ES-I3 (cell line): ENCODE measurements around the gene SAMD10.
"Not testable (repeated sequence)": the region's sequence is repeated elsewhere in the genome, so short reads cannot be mapped to it uniquely, and the experiment has no call there.

ENCODE experiments used
- H3K36me3 ChIP-seq: 2 replicates; pipeline ENCODE4 v1.6.1; 2013; ENCODE audit warnings: mild to moderate bottlenecking, low read length, control low read depth, moderate library complexity; ENCODE audit not compliant: insufficient read depth
- H3K4me1 ChIP-seq: 2 replicates; pipeline ENCODE4 v1.6.1; 2013; ENCODE audit warnings: mild to moderate bottlenecking, control low read depth, low read length; ENCODE audit not compliant: insufficient read depth
- H3K9ac ChIP-seq: 2 replicates; pipeline ENCODE4 v1.6.1; 2013; ENCODE audit warnings: low read depth, mild to moderate bottlenecking, low read length, moderate library complexity
- H3K9me3 ChIP-seq: 2 replicates; pipeline ENCODE4 v1.6.1; 2013; ENCODE audit warnings: mild to moderate bottlenecking, low read length, moderate library complexity; ENCODE audit not compliant: control insufficient read depth, insufficient read depth

The SAMD10 gene

DNA sequence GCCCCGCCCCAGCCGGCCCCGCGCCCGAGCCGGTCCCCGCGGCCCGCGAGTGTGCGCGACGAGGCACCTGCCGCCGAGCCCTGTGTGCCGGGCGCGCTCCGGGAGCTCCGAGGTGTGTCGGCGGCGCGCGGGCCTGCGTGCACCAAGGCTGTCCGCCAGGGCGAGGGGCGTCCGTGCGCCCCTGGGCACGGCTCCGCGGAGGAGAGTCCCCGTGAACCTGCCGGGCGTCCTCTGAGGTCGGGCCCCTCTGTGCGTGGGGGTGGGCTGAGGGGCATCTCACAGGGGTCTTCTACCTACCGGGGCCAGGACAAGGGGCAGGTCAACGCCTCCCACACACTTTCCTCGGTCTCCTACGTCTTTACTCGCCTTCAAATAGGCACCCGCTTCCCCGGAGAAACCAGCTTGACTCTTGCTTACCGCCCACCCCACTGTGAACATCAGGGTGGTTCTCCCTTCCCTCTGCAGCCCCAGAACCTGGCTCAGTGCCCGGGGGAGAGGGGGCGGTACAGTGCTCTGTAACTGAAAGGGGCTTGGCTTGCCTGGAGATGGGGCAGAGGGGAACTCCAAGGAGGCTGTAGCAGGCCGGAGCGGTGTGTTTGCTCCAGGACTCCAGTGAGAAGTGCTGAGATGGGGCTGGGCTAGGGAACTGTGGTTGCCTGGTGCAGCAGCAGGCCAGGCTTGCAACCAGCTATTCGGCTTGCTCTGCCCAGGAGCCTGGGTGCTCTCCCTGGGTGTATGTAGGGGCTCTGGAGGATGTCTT is at the start of gene SAMD10:
Gene SAMD10, minus strand, starts transcription at position 86 of the 760 bp plus-strand sequence. CDS start 175 bp downstream, outside the sequence.
- peaks cover 14% of the 10 kb centered on the region for H3K36me3 ChIP-seq
- peaks cover 15% of the 10 kb centered on the region for H3K4me1 ChIP-seq
- H3K9ac ChIP-seq = peak within 1 kb of the TSS; percentile 75
- no peaks in the 10 kb centered on the region for H3K9me3 ChIP-seq

DNA sequence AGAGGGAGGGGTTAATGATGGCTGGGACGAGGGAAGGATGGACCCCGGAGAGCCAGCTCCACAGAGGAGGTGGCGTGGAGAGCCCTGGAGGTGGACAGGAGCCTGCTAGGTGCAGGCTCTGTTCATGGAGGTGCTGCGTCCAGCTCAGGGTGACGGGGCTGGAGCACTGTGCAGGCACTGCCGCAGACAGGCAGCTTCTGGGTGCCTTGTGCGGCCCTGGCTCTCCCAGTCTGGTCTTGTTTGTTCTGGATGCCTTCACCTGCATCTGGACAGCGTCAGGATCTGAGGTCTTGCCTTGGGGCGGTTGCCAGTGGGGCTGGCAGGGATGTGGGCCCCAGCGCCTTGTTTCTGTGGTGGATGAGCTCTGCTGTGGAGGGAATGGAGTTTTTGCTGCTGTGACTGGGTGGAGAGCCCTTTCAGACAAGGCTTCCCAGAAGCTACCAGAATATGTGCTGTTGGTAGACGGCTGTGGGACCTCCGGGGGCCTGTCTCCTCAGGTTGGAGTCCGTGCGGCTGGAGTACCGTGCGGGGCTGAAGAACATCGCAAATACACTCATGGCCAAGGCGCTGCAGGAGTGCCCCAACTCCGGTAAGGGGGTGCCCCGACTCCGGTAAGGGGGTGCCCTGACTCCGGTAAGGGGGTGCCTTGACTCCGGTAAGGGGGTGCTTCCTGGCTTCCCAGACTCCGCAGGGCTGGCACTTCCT is 48.7 kb upstream of the SAMD10 start:
- H3K36me3 ChIP-seq = peaks cover 9% of the 10 kb centered on the region
- H3K4me1 ChIP-seq = no peaks in the 10 kb centered on the region
- no peaks in the 10 kb centered on the region for H3K9me3 ChIP-seq
- no peak overlapping the region for H3K9ac ChIP-seq

DNA sequence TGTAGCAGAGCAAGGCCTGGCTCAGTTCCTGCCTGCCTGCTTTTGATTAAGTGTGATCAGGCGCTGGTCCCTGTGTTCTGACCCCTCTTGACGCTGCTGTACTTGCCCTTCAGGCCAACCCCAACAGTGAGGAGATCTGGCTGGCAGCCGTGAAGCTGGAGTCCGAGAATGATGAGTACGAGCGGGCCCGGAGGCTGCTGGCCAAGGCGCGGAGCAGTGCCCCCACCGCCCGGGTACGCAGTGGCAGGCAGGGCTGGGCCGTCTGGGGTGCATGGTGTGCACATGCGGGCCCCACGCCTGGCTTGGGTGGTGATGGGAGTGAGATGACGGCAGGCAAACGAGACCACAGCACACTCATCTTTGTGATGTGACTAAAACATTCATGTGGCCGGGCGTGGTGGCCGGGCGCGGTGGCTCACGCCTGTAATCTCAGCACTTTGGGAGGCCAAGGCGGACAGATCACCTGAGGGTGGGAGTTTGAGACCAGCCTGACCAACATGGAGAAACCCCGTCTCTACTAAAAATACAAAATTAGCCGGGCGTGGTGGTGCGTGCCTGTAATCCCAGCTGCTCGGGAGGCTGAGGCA is 46.5 kb upstream of the SAMD10 start:
- Histone ChIP-seq H3K36me3 (peaks cover 18% of the 10 kb centered on the region), H3K9ac (no peak overlapping the region), H3K4me1 (no peaks in the 10 kb centered on the region), H3K9me3 (no peaks in the 10 kb centered on the region)

DNA sequence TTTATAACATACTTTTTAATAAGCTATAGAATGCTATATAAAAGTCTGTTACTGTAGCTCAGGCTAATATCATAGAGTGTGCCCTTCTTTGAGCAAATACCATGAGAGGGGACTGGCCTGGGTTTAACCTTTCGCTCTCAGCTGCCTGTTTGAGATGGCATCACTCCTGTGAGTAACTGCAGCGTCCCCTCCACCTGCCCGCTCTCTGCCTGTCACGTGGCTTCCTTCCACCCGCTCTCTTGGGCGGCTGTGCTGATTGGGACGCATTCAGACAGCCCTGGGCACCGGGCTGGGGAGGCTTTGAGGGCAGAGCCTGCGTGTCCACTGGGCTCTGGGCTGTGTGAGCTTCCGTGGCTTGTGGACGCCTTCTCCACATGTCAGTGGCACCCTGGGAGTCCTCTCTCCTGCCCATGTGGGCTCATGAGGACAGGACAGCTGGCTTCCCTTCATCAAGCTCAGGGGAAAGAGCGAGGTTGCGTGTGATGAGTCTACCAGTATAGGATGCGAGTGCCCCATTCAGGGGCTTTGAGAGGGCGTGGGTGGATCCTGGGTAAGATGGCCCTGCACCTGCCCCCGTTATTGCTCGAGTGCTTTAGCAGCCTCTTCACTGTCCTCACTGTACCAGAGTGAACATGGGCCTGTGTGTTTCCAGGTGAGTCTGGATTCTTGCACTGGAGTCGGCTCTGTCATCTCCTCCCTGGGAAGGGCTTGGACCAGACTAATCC is 45.8 kb upstream of the SAMD10 start:
- H3K9ac ChIP-seq = no peak overlapping the region
- H3K9me3 ChIP-seq = no peaks in the 10 kb centered on the region
- H3K36me3 ChIP-seq = peaks cover 18% of the 10 kb centered on the region
- H3K4me1 ChIP-seq = no peaks in the 10 kb centered on the region

DNA sequence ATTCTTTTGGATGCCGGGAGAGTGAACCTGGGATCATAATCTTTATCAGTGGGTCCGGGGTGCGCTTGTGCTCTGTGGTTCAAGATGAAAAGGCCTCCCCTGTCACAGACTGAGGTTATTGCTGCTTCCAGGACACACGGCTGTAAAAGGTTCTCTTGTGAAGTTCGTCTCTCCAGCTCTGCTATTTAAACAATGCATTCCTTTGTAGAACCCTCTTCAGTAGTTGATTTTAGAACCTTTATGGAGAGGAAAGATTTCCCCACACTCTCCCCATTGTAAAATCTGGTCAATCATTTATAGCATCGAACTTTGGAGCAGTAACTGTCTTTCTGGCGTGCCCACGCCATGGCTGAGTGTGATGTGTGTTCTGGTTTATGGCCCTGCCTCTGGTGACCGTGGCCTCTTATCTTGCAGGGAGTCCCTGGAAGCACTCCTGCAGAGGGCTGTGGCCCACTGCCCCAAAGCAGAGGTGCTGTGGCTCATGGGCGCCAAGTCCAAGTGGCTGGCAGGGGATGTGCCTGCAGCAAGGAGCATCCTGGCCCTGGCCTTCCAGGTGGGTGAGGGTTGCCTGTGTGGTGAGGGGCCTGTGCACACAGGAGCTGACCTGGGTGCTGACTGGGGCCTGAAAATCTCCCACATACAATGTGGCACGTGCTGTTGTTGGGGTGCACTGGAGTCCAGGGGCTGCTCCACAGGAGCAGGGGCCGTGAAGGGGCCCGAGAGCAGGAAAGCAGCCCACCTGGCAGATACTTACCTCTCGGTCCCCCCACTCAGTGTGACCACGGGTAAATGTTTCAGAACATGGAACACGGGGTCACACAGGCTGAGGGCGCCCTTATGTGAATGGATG is 44.9 kb upstream of the SAMD10 start:
- Histone ChIP-seq H3K36me3 (peaks cover 18% of the 10 kb centered on the region), H3K4me1 (no peaks in the 10 kb centered on the region), H3K9ac (no peak overlapping the region), H3K9me3 (no peaks in the 10 kb centered on the region)

DNA sequence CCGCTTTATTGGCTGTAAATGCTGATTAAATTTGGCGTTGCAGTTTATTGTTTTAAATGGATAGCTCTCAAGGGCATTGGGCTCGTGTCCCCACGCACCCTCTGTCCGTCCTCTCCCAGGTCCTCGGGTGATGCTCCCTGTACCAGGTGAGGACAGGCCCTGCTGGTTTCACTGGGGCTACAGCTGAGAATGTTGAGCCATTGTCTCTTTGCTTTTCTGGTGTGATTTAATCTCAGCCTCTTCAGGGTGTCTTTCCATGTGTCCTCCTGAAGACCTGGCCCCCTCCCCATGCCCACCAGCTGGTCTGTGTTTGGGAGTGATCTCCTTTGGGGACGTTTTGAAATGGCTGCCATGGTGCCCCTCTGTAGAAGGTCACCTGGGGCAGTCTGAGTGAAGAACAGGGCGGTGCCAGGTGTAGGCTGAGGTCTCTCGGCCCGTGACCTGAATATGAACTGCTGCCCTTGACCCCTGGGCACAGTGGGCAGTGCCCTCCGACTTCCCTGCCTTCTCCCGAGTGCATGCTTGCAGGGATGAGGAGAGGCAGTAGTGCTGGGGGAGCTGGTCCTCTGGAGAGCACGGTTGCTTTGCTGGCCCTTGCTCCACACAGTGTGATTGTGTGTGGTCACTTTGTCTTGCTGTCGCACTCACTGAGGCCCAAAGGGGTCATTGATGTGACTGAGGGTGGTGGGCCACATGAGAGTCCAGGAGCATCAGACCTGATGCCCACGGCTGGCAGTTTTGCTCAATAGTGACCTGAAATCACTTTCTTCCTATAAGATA is 44.1 kb upstream of the SAMD10 start:
- Histone ChIP-seq H3K36me3 (peaks cover 17% of the 10 kb centered on the region), H3K4me1 (no peaks in the 10 kb centered on the region), H3K9me3 (no peaks in the 10 kb centered on the region), H3K9ac (no peak overlapping the region)

DNA sequence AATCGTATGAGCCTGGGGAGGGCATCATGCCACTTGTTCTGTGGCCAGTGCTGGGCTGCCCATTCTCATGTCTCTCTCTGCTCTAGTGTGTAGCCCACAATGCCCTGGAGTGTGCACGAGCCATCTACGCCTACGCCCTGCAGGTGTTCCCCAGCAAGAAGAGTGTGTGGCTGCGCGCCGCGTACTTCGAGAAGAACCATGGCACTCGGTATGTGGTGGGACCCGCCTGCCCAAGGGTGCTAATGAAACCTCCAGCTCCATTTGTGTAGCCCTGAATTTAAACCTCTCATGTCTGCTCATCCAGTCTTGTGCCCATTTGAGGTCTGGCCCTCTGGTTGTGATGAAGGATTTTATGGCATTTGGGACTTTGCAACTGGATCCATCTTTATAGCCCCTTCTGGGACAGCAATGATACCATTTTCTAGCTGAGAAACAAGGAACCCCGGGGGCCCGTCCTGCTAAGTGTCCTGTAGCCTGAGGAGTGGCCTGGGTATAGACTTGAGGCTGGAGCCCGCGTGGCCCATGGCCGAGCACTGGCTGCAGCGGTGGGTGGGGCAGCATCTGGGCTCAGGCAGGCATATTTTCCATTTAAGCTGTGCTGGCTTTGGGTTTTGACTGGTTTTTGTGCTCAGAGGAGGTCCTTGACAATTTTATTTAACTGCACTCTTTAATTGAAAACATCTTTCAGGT is 43.4 kb upstream of the SAMD10 start:
- H3K9me3 ChIP-seq = no peaks in the 10 kb centered on the region
- H3K4me1 ChIP-seq = no peaks in the 10 kb centered on the region
- H3K9ac ChIP-seq = no peak overlapping the region
- H3K36me3 ChIP-seq = peaks cover 15% of the 10 kb centered on the region; the same call in 1 of the 2 replicates

DNA sequence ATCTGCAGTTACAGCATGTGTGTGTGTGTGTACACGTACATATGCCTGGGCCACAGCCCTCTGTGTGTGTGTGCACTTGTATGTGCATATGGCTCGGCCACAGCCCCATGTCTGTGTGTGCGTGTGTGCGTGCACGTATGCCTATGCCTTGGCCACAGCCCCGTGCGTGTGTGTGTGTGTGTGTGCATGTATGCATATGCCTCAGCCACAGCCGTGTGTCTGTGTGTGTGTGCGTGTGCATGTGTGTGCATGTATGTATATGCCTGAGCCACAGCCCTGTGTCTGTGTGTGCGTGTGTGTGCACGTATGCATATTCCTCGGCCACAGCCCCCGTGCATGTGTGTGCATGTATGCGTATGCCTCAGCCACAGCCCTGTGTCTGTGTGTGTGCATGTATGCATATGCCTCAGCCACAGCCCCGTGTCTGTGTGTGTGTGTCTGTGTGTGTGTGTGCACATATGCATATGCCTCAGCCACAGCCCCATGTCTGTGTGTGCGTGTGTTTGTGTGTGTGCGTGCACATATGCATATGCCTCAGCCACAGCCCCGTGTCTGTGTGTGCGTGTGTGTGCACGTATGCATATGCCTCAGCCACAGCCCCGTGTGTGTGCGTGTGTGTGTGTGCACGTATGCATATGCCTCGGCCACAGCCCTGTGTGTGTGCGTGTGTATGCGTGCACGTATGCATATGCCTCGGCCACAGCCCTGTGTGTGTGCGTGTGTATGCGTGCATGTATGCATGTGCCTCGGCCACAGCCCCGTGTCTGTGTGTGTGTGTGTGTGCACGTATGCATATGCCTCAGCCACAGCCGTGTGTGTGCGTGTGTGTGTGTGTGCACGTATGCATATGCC is 41.9 kb upstream of the SAMD10 start:
- H3K9ac ChIP-seq = no peak overlapping the region

DNA sequence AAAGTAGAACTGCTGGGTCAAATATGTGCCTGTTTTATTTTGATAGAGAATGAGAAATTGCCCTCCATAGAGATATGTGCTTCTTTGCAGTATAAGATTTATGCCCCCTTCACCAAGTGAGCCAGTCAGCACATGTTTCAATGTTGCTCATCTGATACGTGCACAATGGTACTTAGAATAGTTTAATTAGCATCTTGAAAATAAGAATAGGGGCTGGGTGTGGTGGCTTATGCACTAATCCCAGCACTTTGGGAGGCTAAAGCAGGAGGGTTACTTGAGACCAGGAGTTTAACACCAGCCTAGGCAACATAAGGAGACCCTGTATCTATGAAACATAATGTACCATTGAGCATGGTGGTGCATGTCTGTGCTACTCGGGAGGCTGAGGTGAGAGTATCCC is 36.2 kb upstream of the SAMD10 start:
- Histone ChIP-seq H3K4me1 (no peaks in the 10 kb centered on the region), H3K9ac (no peak overlapping the region), H3K9me3 (no peaks in the 10 kb centered on the region), H3K36me3 (peaks cover 10% of the 10 kb centered on the region)

More for the DNA sequence above, 41.9 kb upstream of the SAMD10 start:
- no peaks in the 10 kb centered on the region for H3K4me1 ChIP-seq
- H3K36me3 ChIP-seq = peaks cover 16% of the 10 kb centered on the region
- H3K9me3 ChIP-seq = no peaks in the 10 kb centered on the region

DNA sequence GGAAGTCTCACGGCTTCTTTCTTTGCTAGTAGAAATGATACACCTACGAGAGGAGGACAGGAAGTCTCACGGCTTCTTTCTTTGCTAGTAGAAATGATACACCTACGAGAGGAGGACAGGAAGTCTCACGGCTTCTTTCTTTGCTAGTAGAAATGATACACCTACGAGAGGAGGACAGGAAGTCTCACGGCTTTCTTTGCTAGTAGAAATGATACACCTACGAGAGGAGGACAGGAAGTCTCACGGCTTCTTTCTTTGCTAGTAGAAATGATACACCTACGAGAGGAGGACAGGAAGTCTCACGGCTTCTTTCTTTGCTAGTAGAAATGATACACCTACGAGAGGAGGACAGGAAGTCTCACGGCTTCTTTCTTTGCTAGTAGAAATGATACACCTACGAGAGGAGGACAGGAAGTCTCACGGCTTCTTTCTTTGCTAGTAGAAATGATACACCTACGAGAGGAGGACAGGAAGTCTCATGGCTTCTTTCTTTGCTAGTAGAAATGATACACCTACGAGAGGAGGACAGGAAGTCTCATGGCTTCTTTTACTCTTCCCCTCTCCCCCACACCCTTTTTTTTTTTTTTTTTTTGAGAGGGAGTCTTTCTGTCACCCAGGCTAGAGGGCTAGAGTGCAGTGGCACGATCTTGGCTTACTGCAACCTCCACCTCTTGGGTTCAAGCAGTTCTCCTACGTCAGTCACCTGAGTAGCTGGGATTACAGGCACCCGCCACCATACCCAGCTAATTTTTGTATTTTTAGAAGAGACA is 33.1 kb upstream of the SAMD10 start:
- H3K9ac ChIP-seq = not testable (repeated sequence)
- H3K36me3 ChIP-seq = peaks cover 15% of the 10 kb centered on the region

DNA sequence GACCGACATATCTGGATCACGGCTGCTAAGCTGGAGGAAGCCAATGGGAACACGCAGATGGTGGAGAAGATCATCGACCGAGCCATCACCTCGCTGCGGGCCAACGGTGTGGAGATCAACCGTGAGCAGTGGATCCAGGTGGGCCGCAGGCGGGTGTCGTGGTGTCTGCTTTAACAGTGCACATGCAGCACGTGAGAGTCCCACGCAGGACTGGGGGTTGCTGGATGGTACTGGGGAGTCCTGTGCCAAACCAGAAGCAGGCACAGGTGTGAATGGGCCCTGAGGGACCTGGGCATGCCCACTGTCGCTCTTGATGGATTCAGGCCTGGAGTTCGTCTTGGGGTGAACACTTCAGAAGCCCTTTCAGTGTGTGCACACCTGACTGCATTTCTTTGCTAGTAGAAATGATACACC is 31.9 kb upstream of the SAMD10 start:
- Histone ChIP-seq H3K36me3 (peaks cover 12% of the 10 kb centered on the region), H3K9ac (no peak overlapping the region), H3K9me3 (peaks cover 6% of the 10 kb centered on the region; the same call in 1 of the 2 replicates), H3K4me1 (no peaks in the 10 kb centered on the region)

More for the DNA sequence above, 33.1 kb upstream of the SAMD10 start:
- not testable (repeated sequence) for H3K9me3 ChIP-seq, H3K4me1 ChIP-seq
